ENCODE results near the gene ERICH6B. TPM values are rescaled to one million over a fixed set of nuclear protein-coding genes. Genes with fewer than 3 reads are reported as not detected.

Gene ERICH6B
- total RNA-seq, 1 experiment from 2014 or later = not detected

DNA sequence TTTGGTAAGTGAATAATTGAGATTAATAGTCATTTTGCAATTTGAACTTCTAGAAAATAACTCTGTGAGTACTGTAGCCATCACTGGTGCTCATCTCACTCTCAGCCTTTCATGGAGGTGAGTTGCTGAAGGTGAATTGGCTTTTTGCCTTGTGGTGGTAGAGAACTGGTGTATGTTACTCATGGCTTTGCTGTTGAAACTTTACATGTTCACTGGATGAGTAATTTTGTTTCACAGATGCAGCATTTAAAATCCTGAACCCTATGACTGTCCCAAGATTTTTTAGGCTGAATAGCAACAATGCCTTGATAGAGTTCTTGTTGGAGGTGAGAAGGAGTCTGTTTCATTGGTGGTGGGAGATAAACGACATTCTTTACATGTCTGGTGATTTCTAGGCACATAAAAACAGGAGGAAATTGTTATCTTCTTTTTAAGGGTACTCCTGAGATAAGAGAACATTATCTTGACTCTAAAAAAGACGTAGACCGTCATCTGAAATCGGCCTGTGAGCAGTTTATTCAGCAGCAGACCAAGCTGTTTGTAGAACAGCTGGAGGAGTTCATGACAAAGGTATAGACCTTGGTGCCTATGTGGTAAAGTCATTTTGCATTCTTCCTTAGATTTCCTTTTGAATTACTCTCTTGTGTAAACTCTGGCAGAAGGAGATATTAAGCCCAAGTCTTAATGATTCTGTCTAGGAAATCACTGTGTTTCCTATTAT lies 96.9 kb downstream of the ERICH6B start:
- Histone ChIP-seq H3K36me3 (ENCODE audit: insufficient read depth, low read length) (peaks cover 25% of the 10 kb centered on the region; the same call in 1 of the 2 replicates), H3K9me2 (replicated peaks; ENCODE audit: insufficient read depth, low read length) (no peaks in the 10 kb centered on the region), H3K79me2 (ENCODE audit: low read length) (no peaks in the 10 kb centered on the region), H2AFZ (ENCODE audit: low read length) (no peak overlapping the region), H4K20me1 (ENCODE audit: insufficient read depth, low read depth, low read length) (no peaks in the 10 kb centered on the region), H3K9me3 (ENCODE audit: low read length) (no peaks in the 10 kb centered on the region), H3K27me3 (ENCODE audit: low read length) (no peaks in the 10 kb centered on the region), H3K4me2 (ENCODE audit: low read depth, low read length, poor library complexity, severe bottlenecking) (no peak overlapping the region), H3K27ac (ENCODE audit: low read length) (no peak overlapping the region), H3K4me3 (ENCODE audit: low read length) (no peak overlapping the region), H3K9ac (ENCODE audit: low read length) (no peak overlapping the region), H3K4me1 (ENCODE audit: low read length) (no peaks in the 10 kb centered on the region)
- no peak for DNase-seq

DNA sequence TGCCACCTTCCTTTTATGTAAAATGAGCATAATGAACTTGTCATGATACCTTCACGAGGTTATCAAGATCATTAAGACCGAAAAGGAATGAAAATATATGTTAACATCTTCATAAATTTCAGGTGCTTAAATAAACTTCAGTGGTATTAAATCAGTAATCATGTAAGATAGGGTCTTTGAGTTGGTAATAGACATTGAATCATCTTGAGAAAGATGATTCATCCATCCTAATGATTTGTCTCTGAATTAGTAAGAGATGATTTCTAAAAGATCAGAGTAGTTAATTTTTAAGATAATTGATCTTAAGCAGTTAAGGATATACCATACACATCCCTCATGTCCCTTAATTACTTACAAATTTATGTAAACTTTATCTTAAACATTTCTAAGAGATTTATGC lies 98.8 kb downstream of the ERICH6B start:
- Histone ChIP-seq H3K9me2 (replicated peaks; ENCODE audit: insufficient read depth, low read length) (no peaks in the 10 kb centered on the region), H3K9ac (ENCODE audit: low read length) (no peak overlapping the region), H3K4me2 (ENCODE audit: low read depth, low read length, poor library complexity, severe bottlenecking) (no peak overlapping the region), H3K4me1 (ENCODE audit: low read length) (no peaks in the 10 kb centered on the region), H3K9me3 (ENCODE audit: low read length) (no peaks in the 10 kb centered on the region), H3K27ac (ENCODE audit: low read length) (no peak overlapping the region), H4K20me1 (ENCODE audit: insufficient read depth, low read depth, low read length) (no peaks in the 10 kb centered on the region), H3K27me3 (ENCODE audit: low read length) (no peaks in the 10 kb centered on the region), H3K79me2 (ENCODE audit: low read length) (no peaks in the 10 kb centered on the region), H3K4me3 (ENCODE audit: low read length) (no peak overlapping the region), H3K36me3 (ENCODE audit: insufficient read depth, low read length) (peaks cover 31% of the 10 kb centered on the region; the same call in 1 of the 2 replicates), H2AFZ (ENCODE audit: low read length) (no peak overlapping the region)
- no peak for DNase-seq

DNA sequence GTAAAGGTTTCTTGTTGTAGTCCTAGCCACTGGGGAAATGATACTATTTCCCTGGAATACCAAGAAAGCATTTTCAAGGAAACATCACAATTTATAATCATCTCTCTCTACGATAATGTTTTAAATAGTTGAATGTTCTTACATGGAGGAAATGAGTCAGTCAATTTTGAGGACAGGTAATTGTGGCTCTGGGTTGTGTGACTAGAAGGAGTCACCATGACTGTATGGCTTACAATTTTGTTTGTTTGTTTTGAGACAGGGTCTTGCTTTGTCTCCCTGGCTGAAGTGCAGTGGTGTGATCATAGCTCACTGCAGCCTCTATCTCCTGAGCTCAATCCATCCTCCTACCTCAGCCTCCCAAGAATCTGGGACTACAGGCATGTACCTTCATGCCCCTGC lies 103.4 kb downstream of the ERICH6B start:
- Histone ChIP-seq H3K9me3 (ENCODE audit: low read length) (no peaks in the 10 kb centered on the region), H2AFZ (ENCODE audit: low read length) (no peak overlapping the region), H3K4me2 (ENCODE audit: low read depth, low read length, poor library complexity, severe bottlenecking) (no peak overlapping the region), H3K9ac (ENCODE audit: low read length) (no peak overlapping the region), H3K4me3 (ENCODE audit: low read length) (no peak overlapping the region), H3K79me2 (ENCODE audit: low read length) (no peaks in the 10 kb centered on the region), H3K9me2 (replicated peaks; ENCODE audit: insufficient read depth, low read length) (no peaks in the 10 kb centered on the region), H3K4me1 (ENCODE audit: low read length) (no peaks in the 10 kb centered on the region), H3K36me3 (ENCODE audit: insufficient read depth, low read length) (peaks cover 20% of the 10 kb centered on the region; the same call in 1 of the 2 replicates), H3K27ac (ENCODE audit: low read length) (no peak overlapping the region), H4K20me1 (ENCODE audit: insufficient read depth, low read depth, low read length) (no peaks in the 10 kb centered on the region), H3K27me3 (ENCODE audit: low read length) (no peaks in the 10 kb centered on the region)
- DNase-seq = no peak

DNA sequence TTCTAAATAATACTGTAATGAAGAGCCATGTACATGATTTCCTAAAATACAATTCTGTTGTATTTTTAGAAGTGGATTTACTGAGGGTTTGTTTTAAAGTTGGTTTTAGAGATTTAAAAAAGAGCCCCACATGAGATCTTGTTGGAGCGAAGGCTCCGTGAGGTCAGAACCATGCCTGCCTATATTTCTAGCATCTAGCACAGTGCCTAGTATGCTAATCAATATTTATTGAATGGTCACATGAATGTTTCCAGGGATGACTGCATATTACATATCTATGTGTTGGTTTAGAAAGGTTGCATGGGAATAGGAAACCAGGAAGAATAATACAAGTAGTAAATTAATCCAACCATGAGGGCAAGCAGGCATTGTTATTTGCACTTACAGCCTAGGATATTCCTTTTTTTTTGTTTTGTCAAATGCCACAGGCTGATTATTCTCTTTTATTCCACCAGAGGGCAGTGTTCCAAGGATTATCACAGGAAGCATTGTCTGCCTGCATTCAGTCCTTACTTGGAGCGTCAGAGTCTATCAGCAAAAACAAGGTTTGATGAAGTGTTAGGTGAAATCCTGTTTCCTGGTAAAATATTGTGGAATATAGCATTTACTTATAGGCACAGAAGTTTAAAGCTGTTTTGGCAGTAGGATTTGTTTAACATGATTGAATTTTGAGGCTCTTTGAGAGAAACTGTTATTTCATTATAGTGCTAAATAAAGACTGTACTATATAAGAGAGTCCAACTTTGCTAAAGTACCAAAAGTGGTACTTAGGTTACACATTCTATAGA lies 104.0 kb downstream of the ERICH6B start:
- no peak overlapping the region for H3K9ac ChIP-seq (ENCODE audit: low read length)
- no peaks in the 10 kb centered on the region for H3K27me3 ChIP-seq (ENCODE audit: low read length)
- H3K9me2 ChIP-seq (replicated peaks; ENCODE audit: insufficient read depth, low read length) = no peaks in the 10 kb centered on the region
- H3K4me2 ChIP-seq (ENCODE audit: low read depth, low read length, poor library complexity, severe bottlenecking) = no peak overlapping the region
- H2AFZ ChIP-seq (ENCODE audit: low read length) = no peak overlapping the region
- no peaks in the 10 kb centered on the region for H3K4me1 ChIP-seq (ENCODE audit: low read length)
- H4K20me1 ChIP-seq (ENCODE audit: insufficient read depth, low read depth, low read length) = no peaks in the 10 kb centered on the region
- 0 out of 2 replicates have a peak, but pooled peaks cover 2% of the 10 kb centered on the region for H3K79me2 ChIP-seq (ENCODE audit: low read length)
- DNase-seq = peak; percentile 83
- no peak overlapping the region for H3K27ac ChIP-seq (ENCODE audit: low read length)
- H3K4me3 ChIP-seq (ENCODE audit: low read length) = no peak overlapping the region
- H3K9me3 ChIP-seq (ENCODE audit: low read length) = no peaks in the 10 kb centered on the region
- H3K36me3 ChIP-seq (ENCODE audit: insufficient read depth, low read length) = peaks cover 18% of the 10 kb centered on the region; the same call in 1 of the 2 replicates

DNA sequence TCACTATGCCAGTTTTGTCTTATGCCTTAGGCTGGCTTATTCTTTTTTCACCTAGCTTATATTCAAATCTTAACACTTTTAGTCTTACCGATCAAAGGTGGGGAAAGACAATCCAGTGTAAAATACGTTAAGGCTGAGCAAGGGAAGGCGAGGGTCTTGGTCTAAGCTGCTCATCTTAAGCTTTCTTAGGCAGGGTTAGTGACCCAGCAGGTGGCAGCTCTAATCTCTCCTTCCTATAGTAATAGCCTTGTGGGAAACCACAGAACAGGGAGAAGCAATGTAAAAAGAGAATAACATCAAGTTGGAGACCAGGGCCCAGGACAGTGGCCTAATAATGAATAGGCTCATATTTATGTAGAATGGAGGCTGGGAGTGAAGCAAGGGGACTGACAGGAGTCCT lies 104.9 kb downstream of the ERICH6B start:
- Histone ChIP-seq H3K79me2 (ENCODE audit: low read length) (peaks cover 2% of the 10 kb centered on the region; the same call in 1 of the 2 replicates), H3K9ac (ENCODE audit: low read length) (no peak overlapping the region), H3K4me1 (ENCODE audit: low read length) (no peaks in the 10 kb centered on the region), H3K27me3 (ENCODE audit: low read length) (no peaks in the 10 kb centered on the region), H3K4me3 (ENCODE audit: low read length) (no peak overlapping the region), H3K27ac (ENCODE audit: low read length) (no peak overlapping the region), H3K4me2 (ENCODE audit: low read depth, low read length, poor library complexity, severe bottlenecking) (no peak overlapping the region), H4K20me1 (ENCODE audit: insufficient read depth, low read depth, low read length) (no peaks in the 10 kb centered on the region), H2AFZ (ENCODE audit: low read length) (no peak overlapping the region), H3K9me2 (replicated peaks; ENCODE audit: insufficient read depth, low read length) (no peaks in the 10 kb centered on the region), H3K9me3 (ENCODE audit: low read length) (no peaks in the 10 kb centered on the region), H3K36me3 (ENCODE audit: insufficient read depth, low read length) (peaks cover 10% of the 10 kb centered on the region; the same call in 1 of the 2 replicates)
- DNase-seq = no peak

DNA sequence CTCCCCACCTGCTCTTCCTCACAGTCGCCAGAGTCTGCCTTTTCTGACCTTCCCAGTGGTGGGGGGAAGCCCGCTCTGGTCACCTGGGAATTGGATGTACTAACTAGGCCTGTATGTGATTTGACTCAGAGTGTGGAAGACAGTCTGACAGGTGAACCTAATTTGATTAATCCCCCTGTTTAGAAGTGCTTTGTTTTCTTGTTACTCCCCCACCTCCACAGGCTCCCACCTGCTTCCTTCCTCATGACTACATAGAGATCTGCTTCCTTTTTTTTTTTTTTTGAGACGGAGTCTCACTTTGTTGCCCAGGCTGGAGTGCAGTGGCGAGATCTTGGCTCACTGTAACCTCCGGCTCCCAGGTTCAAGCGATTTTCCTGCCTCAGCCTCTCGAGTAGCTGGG lies 106.8 kb downstream of the ERICH6B start:
- H3K27ac ChIP-seq (ENCODE audit: low read length) = no peak overlapping the region
- no peaks in the 10 kb centered on the region for H3K9me2 ChIP-seq (replicated peaks; ENCODE audit: insufficient read depth, low read length)
- peaks cover 15% of the 10 kb centered on the region for H3K36me3 ChIP-seq (ENCODE audit: insufficient read depth, low read length)
- no peaks in the 10 kb centered on the region for H3K9me3 ChIP-seq (ENCODE audit: low read length)
- no peaks in the 10 kb centered on the region for H3K4me1 ChIP-seq (ENCODE audit: low read length)
- H4K20me1 ChIP-seq (ENCODE audit: insufficient read depth, low read depth, low read length) = no peaks in the 10 kb centered on the region
- no peaks in the 10 kb centered on the region for H3K27me3 ChIP-seq (ENCODE audit: low read length)
- H3K4me2 ChIP-seq (ENCODE audit: low read depth, low read length, poor library complexity, severe bottlenecking) = no peak overlapping the region
- peaks cover 2% of the 10 kb centered on the region; the same call in 1 of the 2 replicates for H3K79me2 ChIP-seq (ENCODE audit: low read length)
- no peak overlapping the region for H3K4me3 ChIP-seq (ENCODE audit: low read length)
- H3K9ac ChIP-seq (ENCODE audit: low read length) = no peak overlapping the region
- DNase-seq = no peak
- H2AFZ ChIP-seq (ENCODE audit: low read length) = no peak overlapping the region

DNA sequence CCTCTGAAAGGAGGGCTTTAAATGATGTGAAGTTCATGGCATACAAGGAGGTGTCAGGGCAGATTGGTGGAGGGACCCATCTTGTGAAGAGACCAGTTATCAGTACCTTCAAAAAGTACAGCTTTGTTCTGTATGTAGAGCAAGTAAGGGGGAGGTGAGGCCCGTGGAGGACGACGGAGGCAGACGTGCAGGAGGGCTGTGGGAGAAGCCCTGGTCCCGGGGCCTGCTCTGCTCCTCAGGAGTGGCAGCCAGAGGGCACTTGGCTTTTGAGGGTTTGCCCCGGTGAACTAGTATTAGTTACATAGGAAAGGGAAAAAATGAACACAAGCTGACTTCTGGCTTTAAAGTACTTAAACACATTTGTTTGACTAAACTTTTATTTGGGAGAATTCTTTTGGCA lies 108.7 kb downstream of the ERICH6B start:
- H3K36me3 ChIP-seq (ENCODE audit: insufficient read depth, low read length) = peaks cover 21% of the 10 kb centered on the region

DNA sequence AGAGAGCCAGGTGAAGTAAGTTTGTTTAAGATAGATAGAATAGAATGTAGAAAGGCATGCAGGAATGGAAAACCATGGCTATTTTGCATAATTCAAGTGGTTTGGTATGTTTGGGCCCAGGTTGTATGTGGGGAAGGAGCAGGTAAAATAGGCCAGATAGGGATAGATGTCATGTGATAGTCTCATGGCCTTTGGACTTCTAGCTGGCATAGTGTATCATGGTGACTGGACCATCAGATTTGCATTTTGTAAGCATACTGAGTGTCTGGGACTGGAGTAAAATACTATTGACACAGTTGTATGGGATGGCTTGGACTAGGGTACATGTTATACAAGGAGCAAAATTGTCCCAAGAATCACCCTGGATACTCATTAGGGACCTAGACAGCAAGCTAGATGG lies 111.9 kb downstream of the ERICH6B start:
- Histone ChIP-seq H3K4me2 (ENCODE audit: low read depth, low read length, poor library complexity, severe bottlenecking) (no peak overlapping the region), H2AFZ (ENCODE audit: low read length) (no peak overlapping the region), H3K4me1 (ENCODE audit: low read length) (peaks cover 10% of the 10 kb centered on the region), H3K9ac (ENCODE audit: low read length) (no peak overlapping the region), H3K27ac (ENCODE audit: low read length) (no peak overlapping the region), H3K9me3 (ENCODE audit: low read length) (no peaks in the 10 kb centered on the region), H4K20me1 (ENCODE audit: insufficient read depth, low read depth, low read length) (no peaks in the 10 kb centered on the region), H3K36me3 (ENCODE audit: insufficient read depth, low read length) (peaks cover 32% of the 10 kb centered on the region), H3K27me3 (ENCODE audit: low read length) (no peaks in the 10 kb centered on the region), H3K4me3 (ENCODE audit: low read length) (no peak overlapping the region), H3K79me2 (ENCODE audit: low read length) (peaks cover 16% of the 10 kb centered on the region), H3K9me2 (replicated peaks; ENCODE audit: insufficient read depth, low read length) (no peaks in the 10 kb centered on the region)
- DNase-seq = no peak

More for the DNA sequence above, 108.7 kb downstream of the ERICH6B start:
- H3K79me2 ChIP-seq (ENCODE audit: low read length) = peaks cover 7% of the 10 kb centered on the region
- H3K4me1 ChIP-seq (ENCODE audit: low read length) = no peaks in the 10 kb centered on the region
- no peaks in the 10 kb centered on the region for H3K27me3 ChIP-seq (ENCODE audit: low read length)
- no peak overlapping the region for H3K27ac ChIP-seq (ENCODE audit: low read length)
- H3K4me3 ChIP-seq (ENCODE audit: low read length) = no peak overlapping the region
- no peak overlapping the region for H3K4me2 ChIP-seq (ENCODE audit: low read depth, low read length, poor library complexity, severe bottlenecking)
- no peak for DNase-seq
- H4K20me1 ChIP-seq (ENCODE audit: insufficient read depth, low read depth, low read length) = no peaks in the 10 kb centered on the region
- no peaks in the 10 kb centered on the region for H3K9me2 ChIP-seq (replicated peaks; ENCODE audit: insufficient read depth, low read length)
- H2AFZ ChIP-seq (ENCODE audit: low read length) = no peak overlapping the region
- H3K9ac ChIP-seq (ENCODE audit: low read length) = no peak overlapping the region
- no peaks in the 10 kb centered on the region for H3K9me3 ChIP-seq (ENCODE audit: low read length)

All from Karpas-422 (cell line).